Measurements from ENCODE around the gene PLA2G1B.

- TF ChIP-seq CTCF (IDR thresholded peaks at IDR 0.05) (no peak), POLR2AphosphoS5 (IDR thresholded peaks at IDR 0.05) (no peak), POLR2A (IDR thresholded peaks at IDR 0.05) (no peak)
These were observed 35.8 kb upstream of the PLA2G1B start for GRCh38 chr12:120363274-120363855.

Measured in prostate gland (tissue), 2 donors.